EL (cell line): ENCODE data around the gene ARHGAP22.

Source experiments
- DNase-seq: peaks from one replicate; pipeline ENCODE4 v3.0.0-alpha.2; 2016

Gene ARHGAP22

GRCh38 chr10:48459270-48460150 is 145.4 kb downstream of the ARHGAP22 start:
- no peak for DNase-seq

- DNase-seq = no peak
Observed at GRCh38 chr10:48458662-48459048, 146.2 kb downstream of the ARHGAP22 start.

GRCh38 chr10:48457949-48458661 is 146.8 kb downstream of the ARHGAP22 start:
- DNase-seq = no peak

GRCh38 chr10:48456808-48457761 is 147.8 kb downstream of the ARHGAP22 start:
- no peak for DNase-seq

- DNase-seq = no peak
Observed at GRCh38 chr10:48456361-48456804, 148.5 kb downstream of the ARHGAP22 start.

- DNase-seq = no peak
Observed at GRCh38 chr10:48455392-48456151, 149.3 kb downstream of the ARHGAP22 start.

- DNase-seq = no peak
Observed at GRCh38 chr10:48455055-48455391, 149.8 kb downstream of the ARHGAP22 start.

- DNase-seq = no peak
Observed at GRCh38 chr10:48454302-48455054, 150.4 kb downstream of the ARHGAP22 start.

- DNase-seq = no peak
Observed at GRCh38 chr10:48453451-48454301, 151.2 kb downstream of the ARHGAP22 start.

- DNase-seq = no peak
Observed at GRCh38 chr10:48452879-48453412, 151.9 kb downstream of the ARHGAP22 start.

GRCh38 chr10:48451969-48452878 is 152.6 kb downstream of the ARHGAP22 start:
- no peak for DNase-seq

GRCh38 chr10:48450741-48451466 is 154.0 kb downstream of the ARHGAP22 start:
- no peak for DNase-seq

GRCh38 chr10:48450233-48450740 is 154.6 kb downstream of the ARHGAP22 start:
- DNase-seq = no peak

GRCh38 chr10:48449501-48450232 is 155.2 kb downstream of the ARHGAP22 start:
- DNase-seq = no peak

GRCh38 chr10:48448796-48449195 is 156.1 kb downstream of the ARHGAP22 start:
- DNase-seq = peak; percentile 76

GRCh38 chr10:48447356-48448215 is 157.3 kb downstream of the ARHGAP22 start:
- DNase-seq = no peak
